Fibroblast of villous mesenchyme (primary cell): ENCODE data around the gene PNCK. TPM values are rescaled to one million over a fixed set of nuclear protein-coding genes. Genes with fewer than 3 reads are reported as not detected.

ENCODE experiments used
- DNase-seq: peaks from one replicate; pipeline ENCODE4 v3.0.0-alpha.2; 2010; ENCODE audit warnings: low read depth
- H3K4me3 ChIP-seq: 2 replicates; pipeline ENCODE4 v1.5.1; 2011; ENCODE audit warnings: low read depth, mild to moderate bottlenecking, low read length
- CTCF ChIP-seq: IDR thresholded peaks from 2 replicates; pipeline ENCODE4 v1.5.1; 2012; ENCODE audit warnings: low read depth, mild to moderate bottlenecking, low read length; ENCODE audit not compliant: insufficient read depth
- total RNA-seq: library from RNA; depleted of rRNA; stranded (reverse); fragments of >200 nt; gene quantifications from 2 replicates; pipeline ENCODE4 v1.2.3, GENCODE V29; 2012

The PNCK gene
- total RNA-seq, 1 donor, result under 0.01 TPM

- TF ChIP-seq CTCF, result peak; percentile 51
- no peak overlapping the region for H3K4me3 ChIP-seq
- DNase-seq, result peak; percentile 40
Observed at GRCh38 chrX:153662266-153662665, 11.3 kb downstream of the PNCK start.

GRCh38 chrX:153659268-153659667, 14.3 kb downstream of the PNCK start:
- TF ChIP-seq CTCF, result no peak
- DNase-seq, result no peak
- H3K4me3 ChIP-seq, result no peak overlapping the region

- TF ChIP-seq CTCF, result no peak
- DNase-seq, result no peak
- H3K4me3 ChIP-seq, result no peak overlapping the region
Observed at GRCh38 chrX:153657161-153657560, 16.5 kb downstream of the PNCK start.

- no peak for TF ChIP-seq CTCF
- DNase-seq, result no peak
- no peak overlapping the region for H3K4me3 ChIP-seq
Observed at GRCh38 chrX:153653556-153653955, 20.1 kb downstream of the PNCK start.

- TF ChIP-seq CTCF, result no peak
- no peak overlapping the region for H3K4me3 ChIP-seq
- DNase-seq, result no peak
Observed at GRCh38 chrX:153651540-153652079, 22.0 kb downstream of the PNCK start.

- no peak for TF ChIP-seq CTCF
- no peak for DNase-seq
Observed at GRCh38 chrX:153650959-153651358, 22.7 kb downstream of the PNCK start.

More at GRCh38 chrX:153650959-153651358, 22.7 kb downstream of the PNCK start:
- no peak overlapping the region for H3K4me3 ChIP-seq
